Stimulated activated CD8-positive, alpha-beta memory T cell treated with anti-CD3 and anti-CD28 coated beads, Interleukin-12 subunit alpha, Interleukin-12 subunit beta, amount 100 ng/mL, for 1 hour (primary cell): ENCODE data around the gene UBXN1.
"Not testable (repeated sequence)": the region's sequence is repeated elsewhere in the genome, so short reads cannot be mapped to it uniquely, and the experiment has no call there.

Experiments used
- DNase-seq: peaks from one replicate; pipeline ENCODE4 v3.0.0-alpha.2; 2020; ENCODE audit warnings: low read depth

UBXN1 gene

GRCh38 chr11:62671608-62672389 is 7.1 kb downstream of the UBXN1 start, which contains the start of the genes LBHD1 and UQCC3:
LBHD1 (minus strand) TSS chr11:62672267; CDS start chr11:62670031, 2,236 bp downstream.
UQCC3 (plus strand) TSS chr11:62671673; CDS start chr11:62671746, 73 bp downstream.
- DNase-seq: peak; percentile 53

- DNase-seq: no peak
Observed at GRCh38 chr11:62671236-62671607, 7.7 kb downstream of the UBXN1 start.

- no peak for DNase-seq
Observed at GRCh38 chr11:62669420-62670161, 9.3 kb downstream of the UBXN1 start.

- DNase-seq: no peak
Observed at GRCh38 chr11:62667460-62667859, 11.4 kb downstream of the UBXN1 start.

GRCh38 chr11:62666259-62666926 is 12.5 kb downstream of the UBXN1 start:
- no peak for DNase-seq

GRCh38 chr11:62665599-62666258 is 13.1 kb downstream of the UBXN1 start:
- peak; percentile 49 for DNase-seq

- DNase-seq: peak; percentile 95
Observed at GRCh38 chr11:62665075-62665598, 13.7 kb downstream of the UBXN1 start, which contains the start of the genes C11orf98 and CSKMT. C11orf98 (minus strand) TSS chr11:62665210; CDS start chr11:62665169, 41 bp downstream. CSKMT (plus strand) TSS chr11:62665312; CDS start chr11:62665880, 568 bp downstream.

GRCh38 chr11:62664405-62665074 is 14.3 kb downstream of the UBXN1 start:
- peak; percentile 25 for DNase-seq

GRCh38 chr11:62656796-62657429 is 22.0 kb downstream of the UBXN1 start:
- no peak for DNase-seq

GRCh38 chr11:62654297-62654696 is 24.6 kb downstream of the UBXN1 start:
- DNase-seq: no peak

GRCh38 chr11:62652161-62653006 is 26.5 kb downstream of the UBXN1 start:
- no peak for DNase-seq

- not testable (repeated sequence) for DNase-seq
Observed at GRCh38 chr11:62650283-62650682, 28.6 kb downstream of the UBXN1 start.

- no peak for DNase-seq
Observed at GRCh38 chr11:62649486-62649885, 29.4 kb downstream of the UBXN1 start.

- DNase-seq: no peak
Observed at GRCh38 chr11:62648967-62649364, 29.9 kb downstream of the UBXN1 start.

GRCh38 chr11:62648185-62648966 is 30.5 kb downstream of the UBXN1 start:
- DNase-seq: no peak

- no peak for DNase-seq
Observed at GRCh38 chr11:62647609-62648005, 31.3 kb downstream of the UBXN1 start.

GRCh38 chr11:62646825-62647608 is 31.9 kb downstream of the UBXN1 start:
- DNase-seq: no peak
